Measurements from ENCODE around the gene VWCE.
A peak's percentile ranks its signal among the peaks of the same experiment; 100 is the strongest.

The VWCE gene, protein sequence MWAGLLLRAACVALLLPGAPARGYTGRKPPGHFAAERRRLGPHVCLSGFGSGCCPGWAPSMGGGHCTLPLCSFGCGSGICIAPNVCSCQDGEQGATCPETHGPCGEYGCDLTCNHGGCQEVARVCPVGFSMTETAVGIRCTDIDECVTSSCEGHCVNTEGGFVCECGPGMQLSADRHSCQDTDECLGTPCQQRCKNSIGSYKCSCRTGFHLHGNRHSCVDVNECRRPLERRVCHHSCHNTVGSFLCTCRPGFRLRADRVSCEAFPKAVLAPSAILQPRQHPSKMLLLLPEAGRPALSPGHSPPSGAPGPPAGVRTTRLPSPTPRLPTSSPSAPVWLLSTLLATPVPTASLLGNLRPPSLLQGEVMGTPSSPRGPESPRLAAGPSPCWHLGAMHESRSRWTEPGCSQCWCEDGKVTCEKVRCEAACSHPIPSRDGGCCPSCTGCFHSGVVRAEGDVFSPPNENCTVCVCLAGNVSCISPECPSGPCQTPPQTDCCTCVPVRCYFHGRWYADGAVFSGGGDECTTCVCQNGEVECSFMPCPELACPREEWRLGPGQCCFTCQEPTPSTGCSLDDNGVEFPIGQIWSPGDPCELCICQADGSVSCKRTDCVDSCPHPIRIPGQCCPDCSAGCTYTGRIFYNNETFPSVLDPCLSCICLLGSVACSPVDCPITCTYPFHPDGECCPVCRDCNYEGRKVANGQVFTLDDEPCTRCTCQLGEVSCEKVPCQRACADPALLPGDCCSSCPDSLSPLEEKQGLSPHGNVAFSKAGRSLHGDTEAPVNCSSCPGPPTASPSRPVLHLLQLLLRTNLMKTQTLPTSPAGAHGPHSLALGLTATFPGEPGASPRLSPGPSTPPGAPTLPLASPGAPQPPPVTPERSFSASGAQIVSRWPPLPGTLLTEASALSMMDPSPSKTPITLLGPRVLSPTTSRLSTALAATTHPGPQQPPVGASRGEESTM

GRCh38 chr11:61294717-61295595 is at the start of gene VWCE:
VWCE (minus strand) TSS chr11:61295316; CDS start chr11:61295037, 279 bp downstream.
- DNase-seq (ENCODE audit: low read depth): peak; percentile 66

GRCh38 chr11:61343792-61344745 is 49.0 kb upstream of the VWCE start:
- no peak for DNase-seq (ENCODE audit: low read depth)

GRCh38 chr11:61342207-61342803 is 47.2 kb upstream of the VWCE start:
- DNase-seq (ENCODE audit: low read depth): no peak

GRCh38 chr11:61341706-61342105 is 46.6 kb upstream of the VWCE start:
- no peak for DNase-seq (ENCODE audit: low read depth)

DNA sequence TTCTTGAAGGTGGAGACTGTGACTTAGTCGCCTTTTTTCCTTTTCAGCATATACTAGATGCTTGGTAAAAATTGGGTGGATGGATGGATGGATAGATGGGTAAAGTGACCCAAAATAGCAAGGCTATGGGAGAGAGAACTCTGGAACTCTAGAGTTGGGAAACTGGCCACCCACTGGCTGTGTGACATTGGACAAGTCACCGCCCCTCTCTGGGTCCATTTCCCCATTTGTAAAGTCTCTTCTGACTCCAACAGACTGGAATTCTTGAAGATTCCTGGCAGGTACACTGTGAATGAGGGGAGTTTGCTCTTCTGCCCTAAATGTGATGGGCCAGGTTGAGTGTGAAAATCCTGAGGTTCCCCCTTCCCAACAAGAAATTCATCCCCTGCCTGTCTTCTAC is 45.9 kb upstream of the VWCE start:
- DNase-seq (ENCODE audit: low read depth): no peak

DNA sequence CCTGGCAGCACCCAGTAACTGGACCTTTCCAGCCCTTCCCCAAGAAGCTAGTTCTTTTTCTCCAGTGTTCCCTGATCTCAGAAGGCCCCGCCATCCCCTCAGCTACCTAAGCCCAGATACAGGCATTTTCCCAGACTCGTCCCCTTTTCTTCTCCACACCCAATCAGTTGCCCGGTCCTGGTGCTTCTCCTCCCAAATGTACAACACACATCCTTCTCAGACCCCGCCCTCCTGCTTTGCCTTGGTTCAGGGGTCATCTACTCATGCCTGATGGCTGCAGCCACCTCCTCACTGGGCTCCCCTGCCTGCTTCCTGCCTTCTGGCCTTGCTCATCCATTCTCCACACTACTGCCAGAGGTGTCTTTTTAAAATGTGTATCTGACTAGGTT is 44.4 kb upstream of the VWCE start:
- no peak for DNase-seq (ENCODE audit: low read depth)

GRCh38 chr11:61338783-61339489 is 43.8 kb upstream of the VWCE start:
- DNase-seq (ENCODE audit: low read depth): no peak

DNA sequence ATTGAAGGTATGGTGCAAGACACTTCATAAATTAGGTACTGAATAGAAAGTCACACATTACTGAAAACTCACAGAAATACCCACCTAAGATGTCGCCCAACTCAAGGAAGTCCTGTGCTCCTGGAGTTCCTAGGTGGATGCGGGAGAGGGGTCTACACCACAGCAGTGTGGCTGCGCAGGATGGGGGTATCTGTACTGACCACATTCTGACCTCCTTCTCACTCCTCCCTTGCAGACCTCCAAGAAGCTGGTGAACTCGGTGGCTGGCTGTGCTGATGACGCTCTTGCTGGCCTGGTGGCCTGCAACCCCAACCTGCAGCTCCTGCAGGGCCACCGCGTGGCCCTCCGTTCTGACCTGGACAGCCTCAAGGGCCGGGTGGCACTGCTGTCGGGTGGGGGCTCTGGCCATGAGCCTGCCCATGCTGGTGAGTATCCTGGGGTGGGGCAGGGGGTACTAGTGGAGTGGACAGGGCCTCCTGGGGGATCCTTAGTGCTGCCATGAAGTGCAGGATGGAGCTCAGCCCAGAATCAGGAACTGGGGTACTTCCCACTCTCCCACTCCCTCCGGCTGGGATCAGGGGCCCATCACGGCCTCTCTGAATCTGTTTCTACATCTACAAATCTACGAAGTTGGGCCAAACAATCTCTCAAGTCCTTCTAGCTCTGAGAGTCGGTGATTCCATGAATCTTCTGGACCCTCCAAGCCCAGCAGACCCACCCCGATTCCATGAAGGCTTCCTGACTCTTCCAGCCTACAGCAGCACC is 42.8 kb upstream of the VWCE start:
- no peak for DNase-seq (ENCODE audit: low read depth)

DNA sequence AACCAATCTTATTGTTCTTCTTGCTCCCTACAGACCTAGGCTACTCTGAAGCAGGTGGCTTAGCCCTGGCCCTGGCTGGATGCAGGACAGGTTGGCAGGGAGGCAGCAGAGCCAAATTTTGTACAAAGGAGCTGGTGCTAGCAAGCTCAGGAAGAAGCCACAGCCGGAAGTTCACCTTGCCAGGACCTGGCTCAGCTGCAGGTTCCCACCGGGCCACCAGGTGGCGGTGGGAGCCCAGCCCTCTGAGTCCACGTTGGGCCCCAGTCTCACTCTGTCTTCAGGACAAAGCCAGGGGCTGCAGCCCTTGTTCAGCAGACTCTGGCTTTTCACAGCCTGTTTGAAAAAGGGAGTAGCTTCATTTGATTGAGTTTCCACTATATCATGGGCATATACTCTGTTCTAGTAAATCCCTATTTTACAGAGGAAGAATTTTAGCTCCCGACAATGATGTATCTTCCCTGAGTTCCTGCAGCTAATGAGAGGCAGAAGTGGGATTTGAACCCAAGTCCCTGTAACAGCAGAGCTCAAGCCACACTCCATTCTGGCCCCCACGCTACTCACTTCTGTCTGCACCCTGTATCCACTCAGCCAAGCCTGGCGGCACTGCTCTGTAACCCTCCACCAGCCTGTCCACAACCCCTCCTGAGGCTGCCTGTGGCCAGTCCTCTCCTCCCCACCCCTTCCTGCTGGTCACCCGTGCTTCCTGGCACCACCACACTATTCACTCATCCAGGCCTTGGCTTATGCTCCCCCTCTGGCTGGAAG is 41.2 kb upstream of the VWCE start:
- DNase-seq (ENCODE audit: low read depth): peak; percentile 70

- no peak for DNase-seq (ENCODE audit: low read depth)
Measured at GRCh38 chr11:61335355-61335710, 40.2 kb upstream of the VWCE start.

GRCh38 chr11:61334434-61335354 is 39.6 kb upstream of the VWCE start:
- no peak for DNase-seq (ENCODE audit: low read depth)

DNA sequence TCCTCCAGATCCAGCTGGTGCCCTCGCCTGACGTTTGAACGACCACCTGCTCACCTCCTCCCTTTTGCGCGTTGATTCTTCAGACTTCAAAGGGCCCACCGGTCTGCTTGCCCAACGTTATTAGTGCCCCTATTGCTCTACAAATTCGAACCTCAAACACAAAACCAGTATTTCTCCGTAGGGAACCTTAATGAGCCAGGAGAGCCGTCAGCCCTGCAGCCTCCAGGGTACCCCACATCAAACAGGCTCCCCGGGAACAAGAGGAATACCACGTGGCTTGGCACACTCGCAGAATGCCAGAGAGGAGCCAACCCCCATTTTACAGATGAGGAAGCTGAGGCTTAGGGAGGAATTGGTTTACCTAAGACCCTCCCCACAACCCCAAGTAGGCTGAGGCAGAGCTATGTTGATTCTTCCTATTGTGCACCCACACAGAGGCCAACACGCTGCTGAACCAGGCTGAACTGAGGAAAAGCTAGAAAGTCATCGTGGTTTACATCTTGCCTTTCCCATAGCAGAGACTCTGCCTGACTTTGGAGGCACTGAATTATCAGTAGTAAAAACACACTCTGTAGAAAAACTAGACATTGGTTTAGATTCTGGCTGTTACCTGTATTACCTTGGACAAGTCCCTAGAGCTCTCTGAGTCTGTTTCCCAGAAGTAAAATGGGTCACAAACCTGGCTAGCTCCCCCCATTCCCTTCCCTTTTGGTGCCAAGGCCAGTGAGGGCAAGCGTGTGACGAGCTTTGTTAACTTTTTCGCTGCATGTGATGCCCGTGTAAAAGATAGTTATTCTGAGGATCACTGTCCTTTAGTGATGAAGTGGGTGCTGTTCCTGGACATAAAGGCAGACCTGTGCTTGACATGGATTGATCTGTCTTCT is 38.7 kb upstream of the VWCE start:
- peak; percentile 2 for DNase-seq (ENCODE audit: low read depth)

DNA sequence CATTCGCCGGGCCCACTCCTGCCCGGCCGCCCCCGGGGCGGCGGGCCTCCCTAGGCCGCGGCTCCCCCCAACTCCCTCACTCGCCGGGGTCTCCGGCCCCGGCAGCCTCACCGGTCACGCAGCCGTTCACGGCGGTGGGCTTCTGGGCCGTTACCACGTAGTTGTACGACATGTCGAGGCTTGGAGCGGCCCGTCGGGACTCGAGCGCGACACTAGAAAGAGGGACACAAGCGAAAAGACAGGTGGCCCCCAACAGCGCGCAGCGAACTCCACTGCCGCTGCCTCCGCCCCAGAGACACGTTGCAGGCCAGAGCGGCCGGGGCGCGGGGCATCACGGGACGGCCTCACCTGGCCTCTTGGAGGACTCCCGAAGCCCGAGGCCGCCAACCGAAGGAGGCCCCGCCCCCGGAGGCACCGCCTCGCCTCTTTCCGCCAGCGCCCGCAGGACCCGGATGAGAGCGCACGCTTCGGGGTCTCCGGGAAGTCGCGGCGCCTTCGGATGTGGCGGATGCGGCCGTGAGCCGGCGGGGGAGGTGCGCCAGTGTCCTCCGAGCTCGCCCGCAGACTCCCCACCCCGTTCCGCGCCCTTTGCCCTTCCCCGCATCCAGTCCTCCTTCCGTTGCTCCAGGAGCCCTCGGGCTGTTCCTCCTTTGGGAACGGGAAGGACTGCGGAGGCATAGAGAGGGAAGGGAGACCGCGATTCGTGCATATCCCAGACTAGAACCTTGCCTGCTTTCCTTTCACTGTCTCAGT is 37.9 kb upstream of the VWCE start, which contains the start of the genes DDB1 and TKFC:
TSS of gene DDB1 (minus strand) at position 309 of the 753 bp plus-strand sequence. CDS start at position 172, 137 bp downstream.
TSS of gene TKFC (plus strand) at position 432 of the 753 bp plus-strand sequence. CDS start 1,501 bp downstream, outside the sequence.
- peak; percentile 96 for DNase-seq (ENCODE audit: low read depth)

DNA sequence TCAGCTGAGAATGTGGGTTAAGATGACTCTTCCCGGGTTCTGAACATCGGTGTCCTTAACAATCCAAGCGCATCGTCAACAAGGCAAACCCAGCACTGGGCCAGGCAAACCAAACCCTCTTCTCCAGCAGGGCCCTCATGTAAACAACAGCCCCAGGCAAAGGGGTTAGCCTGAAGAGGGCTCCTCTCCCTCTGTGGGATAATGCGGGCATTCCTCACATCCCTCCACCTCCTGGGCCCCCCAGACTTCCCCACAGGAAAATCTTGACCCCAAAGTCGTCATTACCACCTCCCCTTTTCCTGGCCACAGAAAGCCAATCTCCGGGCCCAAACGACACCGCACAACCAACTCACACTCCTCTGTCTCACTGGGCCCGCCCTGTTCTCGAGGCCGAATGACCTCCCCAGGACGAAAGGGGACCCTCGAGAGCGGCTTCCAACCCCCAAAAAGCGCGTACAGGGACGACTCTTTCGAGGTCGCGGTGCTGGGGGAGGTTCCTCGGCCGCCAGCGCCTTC is 37.2 kb upstream of the VWCE start:
- no peak for DNase-seq (ENCODE audit: low read depth)

DNA sequence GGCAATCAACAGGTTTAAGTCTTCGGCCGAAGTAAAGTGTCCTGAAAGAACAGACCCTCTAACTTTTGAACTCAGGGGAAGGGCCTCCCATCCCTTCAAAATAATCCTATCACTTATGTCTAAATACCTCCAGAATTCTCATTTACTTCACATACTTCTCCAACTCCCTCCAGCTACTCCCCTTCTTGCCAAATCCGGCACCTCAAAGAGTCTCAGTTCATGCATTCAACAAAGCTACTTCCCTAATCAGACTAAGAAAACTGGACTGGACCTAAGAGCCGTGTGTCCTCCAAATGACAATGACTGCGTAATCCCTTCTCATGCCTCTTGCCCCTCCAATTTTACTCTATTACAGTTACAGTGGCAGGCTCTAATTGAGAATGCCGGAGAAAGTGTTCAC is 36.5 kb upstream of the VWCE start:
- DNase-seq (ENCODE audit: low read depth): no peak

Measured in stimulated activated CD4-positive, alpha-beta T cell treated with anti-CD3 and anti-CD28 coated beads, Interleukin-2, amount 100 ng/mL, for 4 hours (primary cell).